AG04449 (cell line): Measurements from ENCODE around the gene REN.

Experiments
- CTCF ChIA-PET: fragments of 350-600 bp; formaldehyde crosslinking; extraction: SDS; loops from one replicate; lab custom pipeline; 2021; ENCODE audit warnings: antibody characterized with exemption; lab: Yijun Ruan, JAX
- POLR2A ChIA-PET: fragments of 400-600, 350-600 bp; formaldehyde crosslinking; extraction: SDS; loops from one replicate; lab custom pipeline; 2020; ENCODE audit warnings: antibody characterized with exemption, inconsistent platforms; lab: Yijun Ruan, JAX
- DNase-seq: peaks from one replicate; pipeline ENCODE4 v3.0.0-alpha.2; 2010; ENCODE audit warnings: low read depth, low spot score
- H3K4me3 ChIP-seq: 2 replicates; pipeline ENCODE4 v1.5.1; 2011; ENCODE audit warnings: low read depth, mild to moderate bottlenecking, control low read depth, low read length
- TF ChIP-seq, protein P1 (sequence below): IDR thresholded peaks from one replicate; pipeline ENCODE4 v1.5.1; 2011; ENCODE audit warnings: mild to moderate bottlenecking, moderate library complexity, low read length, control low read depth, inconsistent platforms; ENCODE audit not compliant: insufficient read depth; ENCODE audit errors: missing control alignments

REN gene

DNA sequence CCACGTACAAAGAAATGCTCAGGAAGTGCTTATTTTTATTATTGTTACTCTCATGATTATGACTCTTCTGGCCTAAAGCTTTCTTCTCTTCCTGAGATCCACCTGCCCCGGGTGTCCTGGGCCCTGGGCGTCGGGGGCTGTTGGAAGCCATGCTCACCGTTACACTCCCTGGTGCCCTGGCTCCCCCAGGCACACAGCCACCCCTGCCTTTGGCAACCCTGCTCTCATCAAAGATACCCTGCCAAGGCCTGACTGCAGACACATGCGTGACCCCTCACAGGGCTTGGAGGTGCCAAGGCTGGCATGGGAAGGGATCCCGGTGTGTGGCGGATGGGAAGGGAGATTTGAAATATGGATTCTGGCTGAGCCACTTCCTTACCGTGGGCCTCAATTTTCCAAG, 33.4 kb upstream of the REN start:
- ChIA-PET CTCF (interaction anchor here (1.3 to 12.7 kb wide), 8 partner anchors 7 to 164 kb away, joined by 3 to 548 read pairs (median 11); partner anchors contain the start of genes GOLT1A and REN), POLR2A (no interaction called here)
- TF ChIP-seq, protein P1, sequence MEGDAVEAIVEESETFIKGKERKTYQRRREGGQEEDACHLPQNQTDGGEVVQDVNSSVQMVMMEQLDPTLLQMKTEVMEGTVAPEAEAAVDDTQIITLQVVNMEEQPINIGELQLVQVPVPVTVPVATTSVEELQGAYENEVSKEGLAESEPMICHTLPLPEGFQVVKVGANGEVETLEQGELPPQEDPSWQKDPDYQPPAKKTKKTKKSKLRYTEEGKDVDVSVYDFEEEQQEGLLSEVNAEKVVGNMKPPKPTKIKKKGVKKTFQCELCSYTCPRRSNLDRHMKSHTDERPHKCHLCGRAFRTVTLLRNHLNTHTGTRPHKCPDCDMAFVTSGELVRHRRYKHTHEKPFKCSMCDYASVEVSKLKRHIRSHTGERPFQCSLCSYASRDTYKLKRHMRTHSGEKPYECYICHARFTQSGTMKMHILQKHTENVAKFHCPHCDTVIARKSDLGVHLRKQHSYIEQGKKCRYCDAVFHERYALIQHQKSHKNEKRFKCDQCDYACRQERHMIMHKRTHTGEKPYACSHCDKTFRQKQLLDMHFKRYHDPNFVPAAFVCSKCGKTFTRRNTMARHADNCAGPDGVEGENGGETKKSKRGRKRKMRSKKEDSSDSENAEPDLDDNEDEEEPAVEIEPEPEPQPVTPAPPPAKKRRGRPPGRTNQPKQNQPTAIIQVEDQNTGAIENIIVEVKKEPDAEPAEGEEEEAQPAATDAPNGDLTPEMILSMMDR: no peak
- no peak for DNase-seq
- H3K4me3 ChIP-seq: no peak overlapping the region

DNA sequence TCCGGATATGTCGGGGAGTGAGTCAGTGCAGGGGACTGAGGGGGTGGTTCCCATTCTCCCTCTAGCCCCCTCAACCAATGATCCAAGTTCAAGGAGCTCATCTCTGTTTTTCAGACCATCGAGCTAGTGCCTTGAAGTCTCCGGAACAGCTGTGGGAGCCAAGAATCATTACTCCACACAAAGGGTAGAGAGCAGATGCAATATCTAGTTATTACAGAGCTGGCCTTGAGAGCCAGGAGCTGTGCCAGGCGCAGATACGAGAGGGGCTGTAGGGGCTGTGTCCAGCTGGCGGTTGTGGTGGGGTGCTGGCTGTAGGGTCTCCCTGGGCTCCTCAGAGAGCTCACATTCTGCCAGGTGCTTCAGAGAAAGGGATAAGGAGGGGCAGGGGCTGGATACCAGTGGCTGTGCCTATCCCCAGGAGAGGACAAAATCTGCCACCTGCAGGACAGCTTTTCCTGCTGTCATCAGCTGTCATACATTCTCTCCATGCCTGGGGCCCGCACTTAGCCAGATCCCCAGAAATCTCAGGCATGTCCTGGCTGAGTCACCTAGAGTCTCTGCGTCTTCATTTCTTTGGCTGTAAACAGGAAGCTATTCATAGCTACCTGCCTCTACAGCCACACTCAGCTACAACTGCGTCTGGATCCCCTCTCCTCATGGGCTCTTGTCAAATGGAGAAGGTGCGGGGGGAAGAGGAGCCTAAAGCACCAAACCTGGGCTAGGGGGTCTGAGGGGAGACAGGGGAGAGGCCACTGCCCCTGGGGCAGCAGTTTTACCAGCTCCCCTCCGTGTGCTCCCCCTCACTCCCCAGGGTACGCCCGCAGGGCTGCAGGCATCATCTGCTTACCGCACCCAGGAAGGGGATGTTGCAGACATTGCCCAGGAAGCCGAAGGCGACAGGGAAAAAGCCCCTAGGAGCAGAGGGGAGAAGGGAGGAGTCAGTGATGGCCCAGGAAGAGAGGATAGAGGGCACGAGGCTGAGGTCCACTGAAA, 32.5 kb upstream of the REN start:
- no peak overlapping the region for H3K4me3 ChIP-seq
- ChIA-PET CTCF (interaction anchor here (0.6 to 12.7 kb wide), 16 partner anchors 8 to 340 kb away, joined by 3 to 548 read pairs (median 4); partner anchors contain the start of genes GOLT1A and REN), POLR2A (interaction anchor here (1.3 kb wide), 1 partner anchor 8 kb away, joined by 3 read pairs; no protein-coding TSS in a partner anchor)
- TF ChIP-seq, protein P1: peak; percentile 17
- DNase-seq: peak; percentile 53

DNA sequence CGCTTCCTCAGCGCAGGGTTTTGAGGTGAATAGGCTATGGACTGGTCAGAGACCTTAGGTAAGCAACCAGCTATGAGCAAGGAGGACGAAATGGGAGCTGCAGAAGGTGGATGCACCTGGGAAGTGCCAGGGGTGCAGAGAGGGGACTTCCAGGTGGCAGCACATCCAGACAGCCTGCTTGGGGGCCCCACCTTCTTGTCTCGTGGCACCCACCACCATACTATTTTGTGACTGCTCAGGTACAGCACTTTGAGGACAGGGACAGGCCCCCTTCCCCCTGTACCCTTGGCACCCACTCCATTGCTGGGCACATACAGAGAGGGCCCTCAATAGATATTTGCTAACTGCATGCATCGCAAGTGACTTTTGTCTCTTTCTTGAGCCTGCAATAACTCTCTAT, 30.9 kb upstream of the REN start:
- DNase-seq: no peak
- TF ChIP-seq, protein P1: no peak
- ChIA-PET CTCF (interaction anchor here (1.7 to 12.7 kb wide), 5 partner anchors 10 to 167 kb away, joined by 5 to 548 read pairs (median 8); partner anchors contain the start of genes GOLT1A and REN), POLR2A (no interaction called here)
- no peak overlapping the region for H3K4me3 ChIP-seq

DNA sequence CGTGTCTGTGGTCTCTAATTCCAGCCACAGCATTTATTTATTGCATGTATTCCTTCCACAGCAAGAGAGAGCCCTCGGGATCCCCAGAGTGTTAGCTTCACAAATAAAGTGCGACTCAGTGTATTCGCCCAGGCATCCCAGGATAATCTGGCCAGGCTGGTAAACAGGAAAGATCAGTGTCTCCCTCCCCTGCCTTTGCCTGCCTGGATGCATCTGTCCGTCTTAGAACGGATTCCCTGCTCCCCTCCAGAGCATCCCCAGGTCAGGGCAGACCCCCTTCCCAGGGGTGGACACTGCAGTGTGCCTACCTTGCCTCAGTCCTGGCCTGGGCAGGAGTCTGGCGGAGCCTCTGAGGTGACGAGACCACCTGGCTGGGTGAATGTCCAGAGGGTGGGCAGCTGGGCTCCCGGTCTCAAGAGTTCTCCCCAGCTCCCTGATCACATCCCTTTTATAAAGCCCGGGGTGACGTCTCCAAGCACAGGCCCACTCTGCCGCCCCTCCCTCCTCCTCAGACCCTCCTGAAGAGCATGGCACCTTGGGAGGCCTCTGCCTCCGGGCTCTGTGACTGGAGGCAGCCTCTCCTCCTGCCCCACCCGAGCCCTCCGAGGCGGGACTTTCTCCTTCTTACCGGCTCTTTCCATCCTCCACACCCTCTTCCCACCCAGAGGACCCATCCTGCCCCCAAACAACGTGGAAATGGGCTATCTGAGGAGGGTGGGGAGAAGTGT, 30.1 kb upstream of the REN start, which contains the start of gene KISS1:
Gene KISS1, minus strand, starts transcription at position 424 of the 728 bp plus-strand sequence. CDS start 3,615 bp downstream, outside the sequence.
- TF ChIP-seq, protein P1: no peak
- no peak within 1 kb of the TSS for H3K4me3 ChIP-seq
- no peak for DNase-seq
- POLR2A ChIA-PET: interaction anchor here (0.8 kb wide), 1 partner anchor 100 kb away, joined by 3 read pairs; no protein-coding TSS in a partner anchor
- CTCF ChIA-PET: interaction anchor here (0.5 to 12.7 kb wide), 7 partner anchors 10 to 202 kb away, joined by 3 to 548 read pairs (median 8); partner anchors contain the start of genes GOLT1A and REN

DNA sequence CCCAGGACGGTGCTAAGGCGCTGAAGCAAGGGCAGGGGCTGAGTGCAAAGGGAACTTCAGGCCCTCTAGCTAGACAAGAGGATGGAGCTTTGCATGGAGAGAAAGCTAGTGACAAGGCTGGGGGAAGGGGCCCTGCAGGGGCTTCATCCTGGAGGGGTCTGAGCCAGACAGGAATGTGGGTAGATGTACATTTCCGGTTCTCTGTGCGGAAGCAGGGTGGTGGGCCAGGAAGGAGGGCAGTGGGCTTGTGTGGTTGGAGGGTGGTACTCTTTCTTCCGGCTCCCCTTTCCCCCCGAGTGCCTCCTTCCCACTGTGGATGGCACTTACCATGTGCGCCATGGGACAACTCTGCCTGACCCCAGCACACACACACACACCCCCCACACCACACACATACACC, 28.6 kb upstream of the REN start:
- no peak overlapping the region for H3K4me3 ChIP-seq
- ChIA-PET POLR2A (no interaction called here), CTCF (interaction anchor here (5.1 to 10.2 kb wide), 2 partner anchors 11 to 31 kb away, joined by 36 to 112 read pairs; no protein-coding TSS in a partner anchor)
- TF ChIP-seq, protein P1: no peak
- no peak for DNase-seq
